HUES6 (cell line): ENCODE data around the gene KLF18.

Experiments
- H3K27ac ChIP-seq: 2 replicates; pipeline ENCODE4 v1.7.0; 2013; ENCODE audit warnings: low read depth, mild to moderate bottlenecking, low read length, inconsistent platforms
- H3K27me3 ChIP-seq: 2 replicates; pipeline ENCODE4 v1.6.1; 2013; ENCODE audit warnings: low read length; ENCODE audit not compliant: control insufficient read depth, insufficient read depth
- H3K36me3 ChIP-seq: 2 replicates; pipeline ENCODE4 v1.6.1; 2013; ENCODE audit warnings: low read length; ENCODE audit not compliant: control insufficient read depth, insufficient read depth
- H3K4me1 ChIP-seq: 2 replicates; pipeline ENCODE4 v1.6.1; 2013; ENCODE audit warnings: low read length; ENCODE audit not compliant: control insufficient read depth, insufficient read depth
- H3K4me3 ChIP-seq: 2 replicates; pipeline ENCODE4 v1.5.1; 2013; ENCODE audit warnings: low read depth, low read length
- H3K9ac ChIP-seq: one replicate; pipeline ENCODE4 v1.6.1; 2013; ENCODE audit warnings: mild to moderate bottlenecking, low read length
- H3K9me3 ChIP-seq: 2 replicates; pipeline ENCODE4 v1.6.1; 2013; ENCODE audit warnings: low read depth, low read length; ENCODE audit not compliant: control insufficient read depth, insufficient read depth

The KLF18 gene

DNA sequence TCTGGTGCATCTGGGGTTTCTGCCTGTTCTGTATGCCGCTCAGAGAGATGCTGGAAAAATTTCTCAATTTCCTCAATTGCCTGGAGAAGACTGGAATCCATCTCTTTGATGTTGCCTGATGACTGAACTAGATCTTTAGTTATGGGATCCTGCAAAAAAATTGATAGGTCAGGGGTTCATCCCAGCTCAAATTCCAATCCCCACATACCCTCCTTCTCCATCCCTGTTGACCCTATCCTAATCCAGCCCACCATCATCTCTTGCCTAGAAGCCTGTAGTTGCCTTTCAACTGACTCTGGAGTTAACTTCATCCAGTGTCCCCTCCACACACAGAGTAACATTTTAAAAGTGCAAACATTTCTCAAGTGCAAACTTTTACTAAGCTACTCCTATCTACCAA is at the start of gene KLF18:
Gene KLF18 (minus strand): TSS at position 101 of the 400 bp plus-strand sequence. CDS start 0 bp downstream, at position 101.
- Histone ChIP-seq H3K4me3 (no peak within 1 kb of the TSS), H3K9ac (no peak within 1 kb of the TSS), H3K27ac (no peak within 1 kb of the TSS), H3K27me3 (0 out of 2 replicates have a peak, but pooled peaks cover 3% of the 10 kb centered on the region), H3K9me3 (0 out of 2 replicates have a peak, but pooled peaks cover 2% of the 10 kb centered on the region), H3K36me3 (no peaks in the 10 kb centered on the region), H3K4me1 (no peaks in the 10 kb centered on the region)

DNA sequence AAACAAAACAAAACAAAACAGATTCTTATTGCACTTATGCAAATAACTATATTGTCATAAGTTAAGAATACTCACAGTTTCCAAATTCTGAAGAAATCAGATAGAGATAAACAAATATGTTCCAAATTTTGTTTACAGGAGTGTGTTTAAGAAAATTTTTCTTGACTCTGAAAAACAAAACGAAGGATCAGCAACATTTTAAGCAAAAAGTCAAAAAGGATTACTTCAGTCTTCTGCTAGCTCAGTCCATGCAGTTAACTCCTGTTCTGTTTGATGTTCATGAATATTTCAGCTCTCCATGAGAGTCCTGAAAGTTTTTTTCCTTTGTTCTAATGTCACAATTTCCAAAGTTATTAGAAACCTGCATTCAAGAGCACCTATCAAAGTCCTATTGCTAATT is 33.2 kb upstream of the KLF18 start:
- H3K4me1 ChIP-seq = peaks cover 8% of the 10 kb centered on the region; the same call in 1 of the 2 replicates
- no peak overlapping the region for H3K9ac ChIP-seq
- H3K4me3 ChIP-seq = no peak overlapping the region
- H3K27me3 ChIP-seq = no peaks in the 10 kb centered on the region
- H3K9me3 ChIP-seq = peaks cover 32% of the 10 kb centered on the region
- no peak overlapping the region for H3K27ac ChIP-seq
- no peaks in the 10 kb centered on the region for H3K36me3 ChIP-seq

DNA sequence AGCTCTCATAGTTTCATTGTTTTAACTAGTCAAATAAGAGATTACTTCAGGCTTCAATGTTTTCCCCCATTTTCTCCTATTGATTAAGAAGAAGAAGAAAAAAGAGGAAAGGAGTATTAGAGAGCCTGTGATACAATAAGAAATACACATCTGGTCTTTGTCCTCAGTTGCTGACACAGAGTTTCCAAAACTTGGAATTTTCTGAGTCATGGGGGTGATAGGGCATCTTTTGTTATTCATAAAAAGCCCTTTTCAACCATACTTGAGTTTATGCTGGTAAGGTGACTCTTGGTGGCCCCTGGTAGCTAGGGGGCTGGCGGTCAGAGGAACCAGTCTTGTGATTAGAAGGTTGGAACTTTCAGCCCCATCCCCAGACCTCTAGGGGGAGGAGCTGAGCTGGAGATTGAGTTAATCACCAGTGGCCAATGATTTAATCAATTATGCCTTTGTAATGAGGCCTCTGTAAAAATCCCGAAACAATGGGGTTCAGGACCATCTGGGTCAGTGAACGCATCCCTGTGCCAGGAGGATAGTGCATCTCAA is 28.9 kb upstream of the KLF18 start:
- no peak overlapping the region for H3K27ac ChIP-seq
- H3K9ac ChIP-seq = no peak overlapping the region
- H3K4me3 ChIP-seq = no peak overlapping the region
- H3K9me3 ChIP-seq = peaks cover 20% of the 10 kb centered on the region
- peaks cover 10% of the 10 kb centered on the region; the same call in 1 of the 2 replicates for H3K4me1 ChIP-seq
- H3K36me3 ChIP-seq = no peaks in the 10 kb centered on the region
- no peaks in the 10 kb centered on the region for H3K27me3 ChIP-seq

DNA sequence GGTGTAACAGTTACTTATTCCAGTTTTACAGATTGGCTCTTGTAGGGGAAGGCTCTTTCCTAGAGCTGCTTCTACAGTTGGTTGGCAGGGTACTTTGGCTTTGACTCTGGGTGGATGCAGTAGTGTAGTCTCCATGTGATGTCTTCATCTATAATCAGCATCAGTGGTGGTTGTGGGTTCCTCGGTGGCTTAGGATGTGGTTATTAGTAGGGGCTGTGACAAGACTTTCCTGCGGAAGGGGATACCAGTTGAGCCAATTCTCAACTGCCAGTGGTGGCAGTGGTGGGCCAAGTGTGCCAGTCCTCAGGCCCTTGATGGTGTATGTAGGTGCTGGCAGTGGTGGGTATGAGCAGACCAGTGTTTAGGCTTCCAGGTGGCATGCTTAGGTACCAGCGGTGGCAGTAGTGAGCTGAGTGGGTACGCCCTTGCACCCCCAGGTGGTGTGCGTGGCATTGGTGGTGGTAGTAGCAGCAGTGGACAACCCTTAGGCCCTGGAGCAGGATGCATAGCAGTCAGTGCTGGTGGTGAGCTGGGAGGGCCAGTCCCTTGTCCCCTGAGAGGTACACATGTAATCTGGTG is 27.2 kb upstream of the KLF18 start:
- Histone ChIP-seq H3K27me3 (no peaks in the 10 kb centered on the region), H3K36me3 (no peaks in the 10 kb centered on the region), H3K4me1 (peaks cover 10% of the 10 kb centered on the region; the same call in 1 of the 2 replicates), H3K4me3 (no peak overlapping the region), H3K9me3 (peaks cover 6% of the 10 kb centered on the region; the same call in 1 of the 2 replicates), H3K9ac (no peak overlapping the region), H3K27ac (no peak overlapping the region)

DNA sequence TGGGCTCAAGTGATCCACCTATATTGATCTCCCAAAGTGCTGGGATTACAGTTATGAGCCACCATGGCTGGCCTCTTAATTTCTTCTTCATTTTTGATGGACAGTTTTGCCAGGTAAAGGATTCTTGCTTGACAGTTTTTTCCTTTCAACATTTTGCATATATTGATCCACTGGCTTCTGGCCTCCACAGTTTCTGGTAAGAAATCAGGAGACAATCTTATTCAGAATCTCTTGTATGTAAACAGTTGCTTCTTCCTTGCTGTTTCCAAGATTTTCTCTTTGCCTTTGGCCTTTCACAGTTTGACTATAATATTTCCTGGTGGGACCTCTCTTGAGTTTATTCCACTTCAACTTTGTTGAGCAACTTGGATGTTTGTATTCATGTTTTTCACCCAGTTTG is 20.1 kb upstream of the KLF18 start:
- no peaks in the 10 kb centered on the region for H3K4me1 ChIP-seq
- no peaks in the 10 kb centered on the region for H3K27me3 ChIP-seq
- H3K4me3 ChIP-seq = no peak overlapping the region
- no peak overlapping the region for H3K27ac ChIP-seq
- no peaks in the 10 kb centered on the region for H3K36me3 ChIP-seq
- no peak overlapping the region for H3K9ac ChIP-seq
- 0 out of 2 replicates have a peak, but pooled peaks cover 3% of the 10 kb centered on the region for H3K9me3 ChIP-seq

DNA sequence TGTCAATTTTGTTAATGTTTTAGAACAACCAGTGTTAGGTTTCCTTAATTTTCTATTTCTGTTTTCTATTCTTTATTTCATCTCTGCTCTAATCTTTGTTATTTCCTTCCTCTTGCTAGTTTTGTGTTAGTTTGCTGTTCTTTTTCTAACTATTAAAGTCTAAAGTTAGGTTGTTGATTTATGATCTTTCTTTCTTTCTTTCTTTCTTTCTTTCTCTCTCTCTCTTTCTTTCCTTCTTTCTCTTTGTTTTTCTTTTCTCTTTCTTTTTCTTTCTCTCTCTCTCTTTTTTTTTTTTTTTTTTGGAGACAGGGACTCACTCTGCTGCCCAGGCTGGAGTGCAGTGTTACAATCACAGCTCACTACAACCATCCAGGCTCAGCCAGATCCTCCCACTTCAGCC is 17.4 kb upstream of the KLF18 start:
- Histone ChIP-seq H3K27ac (no peak overlapping the region), H3K27me3 (no peaks in the 10 kb centered on the region), H3K9me3 (0 out of 2 replicates have a peak, but pooled peaks cover 3% of the 10 kb centered on the region), H3K36me3 (no peaks in the 10 kb centered on the region), H3K4me1 (peaks cover 8% of the 10 kb centered on the region), H3K9ac (no peak overlapping the region), H3K4me3 (no peak overlapping the region)

DNA sequence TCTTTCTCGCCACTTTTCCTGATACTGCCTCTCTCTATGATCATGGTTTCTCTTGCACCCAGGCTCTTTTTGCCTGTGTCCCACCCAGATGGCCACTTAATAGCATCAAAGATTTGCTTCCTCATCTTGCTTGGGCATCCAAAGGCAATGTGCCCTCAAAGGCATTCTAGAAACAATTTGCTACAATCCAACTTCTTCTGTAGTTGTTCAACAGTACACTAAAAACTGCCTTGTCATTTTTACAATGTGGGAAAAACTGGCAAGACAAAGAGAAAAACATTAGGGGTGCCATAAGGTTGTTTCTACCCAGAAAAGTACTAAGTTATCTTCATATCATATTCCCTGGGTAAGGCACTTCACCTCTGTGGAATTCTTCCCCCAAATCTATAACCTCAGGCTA is 16.5 kb upstream of the KLF18 start:
- no peak overlapping the region for H3K27ac ChIP-seq
- 0 out of 2 replicates have a peak, but pooled peaks cover 3% of the 10 kb centered on the region for H3K9me3 ChIP-seq
- no peak overlapping the region for H3K9ac ChIP-seq
- H3K36me3 ChIP-seq = no peaks in the 10 kb centered on the region
- H3K4me1 ChIP-seq = peaks cover 8% of the 10 kb centered on the region
- no peaks in the 10 kb centered on the region for H3K27me3 ChIP-seq
- H3K4me3 ChIP-seq = no peak overlapping the region

DNA sequence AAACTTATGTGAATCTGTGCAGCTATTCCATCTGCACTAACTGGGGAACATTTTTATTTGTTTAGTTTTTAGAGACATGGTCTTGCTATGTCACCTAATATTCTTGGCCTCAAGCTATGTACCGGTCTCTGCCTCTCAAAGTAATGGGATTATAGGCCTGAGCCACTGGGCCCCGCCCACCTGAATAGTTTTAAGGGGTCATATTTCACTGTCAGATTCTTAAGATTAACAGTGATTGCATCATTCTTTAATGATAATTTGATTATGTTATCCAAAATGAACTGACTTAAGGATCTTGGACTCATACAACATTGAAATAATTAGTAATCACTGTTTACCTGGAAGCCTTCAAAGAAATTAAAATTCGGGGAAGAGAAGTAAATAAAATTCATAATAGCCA is 12.6 kb upstream of the KLF18 start:
- Histone ChIP-seq H3K27ac (no peak overlapping the region), H3K9ac (no peak overlapping the region), H3K4me3 (no peak overlapping the region), H3K9me3 (no peaks in the 10 kb centered on the region), H3K36me3 (no peaks in the 10 kb centered on the region), H3K27me3 (no peaks in the 10 kb centered on the region), H3K4me1 (peaks cover 20% of the 10 kb centered on the region)

DNA sequence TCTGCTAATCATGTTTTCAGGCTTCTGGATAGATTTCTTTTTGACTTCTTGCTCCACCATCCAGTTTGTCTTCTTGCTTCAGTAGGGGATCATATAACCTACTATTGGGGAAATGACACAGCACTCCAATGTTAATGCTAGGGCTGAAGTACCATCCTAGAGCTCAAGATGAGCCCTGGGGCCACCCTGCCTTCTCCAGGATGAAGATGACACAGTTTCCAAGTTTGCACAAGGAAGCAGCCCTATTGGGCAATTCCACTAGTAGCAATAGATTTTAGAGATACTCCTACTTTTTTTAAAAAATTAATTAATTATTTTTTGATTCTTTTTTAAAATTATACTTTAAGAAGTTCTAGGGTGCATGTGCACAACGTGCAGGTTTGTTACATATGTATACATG is 11.3 kb upstream of the KLF18 start:
- H3K27me3 ChIP-seq = no peaks in the 10 kb centered on the region

DNA sequence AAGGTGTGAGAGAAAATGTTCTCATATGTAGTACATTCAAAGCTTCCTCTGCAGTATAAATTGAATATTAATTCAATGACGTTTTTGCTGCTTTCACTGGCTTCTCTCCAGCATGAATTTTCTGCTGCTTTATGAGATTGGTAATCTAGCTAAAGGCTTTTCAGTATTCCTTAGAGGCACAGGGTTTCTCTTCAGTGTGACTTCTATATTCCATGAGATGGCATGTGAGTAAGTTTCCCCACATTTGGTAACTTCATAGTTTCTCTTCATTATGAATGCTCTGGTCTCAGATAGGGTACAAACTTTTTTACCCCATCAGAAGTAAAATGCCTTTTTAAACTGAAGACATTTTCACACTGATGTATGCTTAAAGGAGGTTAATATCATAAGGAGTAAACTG is 10.4 kb upstream of the KLF18 start:
- Histone ChIP-seq H3K4me1 (peaks cover 20% of the 10 kb centered on the region), H3K36me3 (no peaks in the 10 kb centered on the region), H3K27me3 (no peaks in the 10 kb centered on the region), H3K9me3 (no peaks in the 10 kb centered on the region), H3K9ac (no peak overlapping the region), H3K4me3 (no peak overlapping the region), H3K27ac (no peak overlapping the region)

More for the DNA sequence above, 11.3 kb upstream of the KLF18 start:
- H3K4me3 ChIP-seq = no peak overlapping the region
- no peak overlapping the region for H3K9ac ChIP-seq
- no peaks in the 10 kb centered on the region for H3K36me3 ChIP-seq
- no peaks in the 10 kb centered on the region for H3K9me3 ChIP-seq
- H3K4me1 ChIP-seq = peaks cover 20% of the 10 kb centered on the region
- H3K27ac ChIP-seq = no peak overlapping the region

DNA sequence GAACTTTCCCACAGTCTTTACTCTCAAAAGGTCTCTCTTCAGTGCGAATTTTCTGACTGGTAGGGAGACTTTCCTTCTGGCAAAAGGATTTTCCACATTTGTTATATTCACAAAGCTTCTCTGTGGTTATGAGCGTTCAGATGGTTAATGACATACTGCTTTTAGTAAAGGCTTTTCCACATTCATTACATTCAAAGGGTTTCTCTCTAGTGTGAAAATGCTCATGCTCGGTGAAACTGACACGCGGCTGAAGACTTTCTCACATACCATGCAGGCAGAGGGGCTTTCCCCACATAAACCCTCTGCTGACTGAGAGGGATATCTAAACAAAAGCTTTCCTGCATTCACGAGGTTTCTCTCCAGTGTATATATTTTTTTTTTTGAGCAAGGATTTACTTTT is 9.9 kb upstream of the KLF18 start:
- no peaks in the 10 kb centered on the region for H3K27me3 ChIP-seq
- H3K4me1 ChIP-seq = peaks cover 20% of the 10 kb centered on the region
- H3K4me3 ChIP-seq = no peak overlapping the region
- H3K9me3 ChIP-seq = no peaks in the 10 kb centered on the region
- no peak overlapping the region for H3K9ac ChIP-seq
- no peaks in the 10 kb centered on the region for H3K36me3 ChIP-seq
- H3K27ac ChIP-seq = no peak overlapping the region
